GM21576 (cell line): Measurements from ENCODE around the gene TMEM132C.
"Not testable (repeated sequence)": the region's sequence is repeated elsewhere in the genome, so short reads cannot be mapped to it uniquely, and the experiment has no call there.

Source experiments
- ATAC-seq: cut with Tn5 transposase; IDR thresholded peaks from one replicate; pipeline ENCODE4 v1.9.1; 2021; ENCODE audit warnings: mild to moderate bottlenecking, moderate library complexity; ENCODE audit not compliant: unreplicated experiment

Gene TMEM132C

GRCh38 chr12:128463881-128464280 is 196.9 kb downstream of the TMEM132C start:
- no peak for ATAC-seq

DNA sequence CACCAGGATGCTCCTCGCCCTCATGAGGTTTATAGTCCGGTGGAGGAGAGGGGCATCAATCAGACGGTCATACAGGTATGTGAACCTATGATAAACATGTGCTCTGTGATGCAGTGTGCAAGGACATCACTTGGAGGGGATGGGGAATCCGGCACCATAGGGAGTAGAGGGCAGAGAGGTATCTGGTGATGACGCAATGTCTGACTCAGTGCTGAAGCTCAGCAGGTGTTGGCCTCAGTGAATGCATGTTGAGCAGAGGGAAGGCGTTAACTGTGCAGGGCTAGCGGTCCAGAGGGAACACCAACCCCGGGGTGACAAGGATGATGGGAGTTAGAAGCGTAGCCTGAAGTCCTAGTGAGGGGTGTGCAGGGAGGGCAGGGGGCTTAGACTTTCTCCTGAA is 200.9 kb downstream of the TMEM132C start:
- no peak for ATAC-seq

- no peak for ATAC-seq
These were observed 202.0 kb downstream of the TMEM132C start for GRCh38 chr12:128468926-128469325.

DNA sequence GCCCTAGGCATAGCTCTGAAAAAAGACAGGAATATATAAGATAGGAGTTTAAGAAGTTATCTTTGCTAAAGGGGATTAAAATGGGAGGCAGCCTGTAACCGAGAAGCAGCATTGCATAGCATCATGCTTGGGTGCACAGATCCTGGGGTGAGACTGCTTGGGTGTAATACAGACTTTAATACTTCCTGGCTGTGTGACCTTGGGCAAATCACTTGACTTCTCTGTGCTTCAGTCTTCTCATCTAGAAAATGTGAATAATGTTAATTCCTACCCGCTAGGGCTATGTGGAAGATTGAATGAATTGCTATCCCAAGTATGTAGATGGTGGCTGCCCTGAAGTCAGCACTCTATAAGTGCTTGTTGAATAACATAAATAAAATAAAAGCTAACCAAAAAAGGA is 204.5 kb downstream of the TMEM132C start:
- ATAC-seq = no peak

DNA sequence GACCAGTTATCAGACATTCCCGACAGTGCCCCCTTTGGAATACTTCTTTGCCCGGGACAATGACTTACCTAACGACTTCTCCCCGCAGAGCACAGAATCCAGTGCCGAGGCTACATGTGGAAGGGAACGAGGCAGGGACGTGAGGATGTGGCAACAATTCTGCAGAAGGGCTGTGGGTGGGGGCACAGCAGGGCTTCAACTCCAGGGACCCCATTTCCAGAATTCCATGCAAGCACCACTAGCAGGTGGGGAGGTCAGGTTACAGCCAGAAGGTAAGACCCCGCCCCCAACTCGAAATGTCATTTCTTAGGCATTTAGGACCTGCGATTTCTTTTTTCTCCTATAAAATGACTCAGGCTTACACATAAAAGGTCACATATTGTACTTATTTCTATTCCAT is 207.9 kb downstream of the TMEM132C start:
- ATAC-seq = no peak

DNA sequence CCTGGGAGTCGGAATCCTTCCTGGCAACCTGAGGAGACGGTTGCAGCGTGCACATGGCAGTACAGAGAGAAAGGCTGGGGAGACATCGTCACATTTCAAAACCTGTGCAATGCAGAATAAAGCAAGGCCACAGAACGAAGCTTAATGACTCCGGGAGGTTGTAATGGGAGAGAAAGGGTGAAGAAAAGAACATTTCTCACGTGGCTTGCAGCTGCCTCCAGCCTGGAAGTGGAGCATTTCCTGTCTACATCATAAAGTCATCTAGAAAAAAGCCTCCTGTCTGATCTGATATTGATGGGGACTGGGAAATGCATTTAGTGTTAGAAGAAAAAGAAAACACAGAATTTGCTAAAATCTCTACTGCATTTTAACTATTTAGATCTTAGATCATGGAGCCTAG is 209.3 kb downstream of the TMEM132C start:
- ATAC-seq = no peak

DNA sequence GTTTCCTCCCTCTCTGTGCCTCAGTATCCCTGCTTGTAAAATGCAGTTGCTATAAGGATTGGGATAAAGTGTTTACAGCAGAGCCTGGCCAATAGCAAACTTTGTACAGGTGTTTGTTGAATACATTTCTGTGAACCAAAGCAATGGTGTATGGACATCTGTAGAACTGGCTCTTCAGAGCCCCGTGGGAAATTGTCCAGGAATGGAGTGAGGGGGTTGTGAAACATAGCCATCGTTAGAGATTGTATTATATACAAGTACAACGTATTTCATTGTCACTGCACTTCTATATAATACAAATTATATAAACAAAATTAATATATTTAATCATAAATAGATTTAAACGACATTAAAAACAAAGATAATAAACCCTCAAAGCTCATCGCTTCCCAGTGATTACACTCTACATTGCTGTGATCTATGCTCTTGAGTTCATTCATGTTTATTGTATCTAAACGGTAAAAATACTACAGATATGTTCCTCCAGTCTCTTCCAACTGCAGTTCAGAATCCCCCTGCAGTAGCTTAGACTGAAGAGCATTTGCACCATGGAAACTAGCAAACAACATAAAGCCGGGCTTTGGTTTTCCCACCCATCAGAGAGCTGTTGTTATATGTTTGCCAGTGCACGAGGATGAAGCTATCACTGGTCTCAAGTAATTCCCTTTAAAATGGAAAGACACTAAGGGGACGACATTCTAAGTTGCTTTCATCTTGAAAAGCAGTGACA is 216.7 kb downstream of the TMEM132C start:
- no peak for ATAC-seq

GRCh38 chr12:128497376-128497775 is 230.4 kb downstream of the TMEM132C start:
- ATAC-seq = not testable (repeated sequence)

DNA sequence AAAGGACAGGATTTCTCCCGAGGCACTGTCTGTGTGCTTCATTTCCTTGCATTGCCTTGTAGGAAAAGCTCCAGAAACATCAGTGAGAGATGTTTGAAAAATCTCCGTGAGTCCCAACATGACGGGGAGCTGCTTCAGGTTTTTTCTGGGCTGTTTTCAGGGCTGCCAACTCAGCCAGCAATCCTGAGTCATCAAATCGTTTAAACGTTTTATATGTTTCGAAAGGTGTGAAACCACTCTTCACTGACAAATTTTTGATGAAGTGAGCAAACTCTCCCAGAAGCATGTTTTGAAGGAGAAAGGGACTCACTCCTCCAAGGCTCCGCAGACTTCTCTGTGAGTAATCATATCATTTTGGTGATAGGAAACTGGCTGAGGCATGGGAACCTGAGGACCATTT is 240.5 kb downstream of the TMEM132C start:
- no peak for ATAC-seq

GRCh38 chr12:128509170-128509569 is 242.2 kb downstream of the TMEM132C start:
- ATAC-seq = no peak

DNA sequence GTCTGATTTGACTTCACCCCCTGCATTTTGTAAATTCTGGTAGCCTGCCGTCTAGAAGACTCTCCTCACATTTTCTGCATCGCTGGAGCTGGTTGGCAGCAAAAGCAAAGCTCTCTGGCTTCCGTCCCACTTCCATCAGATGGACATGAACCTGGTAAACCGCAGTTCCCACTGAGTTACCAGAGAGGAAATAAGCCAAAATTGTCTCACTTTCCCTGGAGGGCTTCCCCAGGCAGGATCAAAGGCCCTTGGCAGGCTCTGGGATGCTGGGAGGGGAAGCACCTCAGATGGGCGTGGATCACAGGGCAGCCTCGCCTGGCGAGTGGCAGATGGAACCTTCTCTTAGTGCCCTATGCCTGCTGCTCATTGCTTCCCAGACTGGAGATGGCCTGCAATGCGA is 243.5 kb downstream of the TMEM132C start:
- ATAC-seq = no peak

DNA sequence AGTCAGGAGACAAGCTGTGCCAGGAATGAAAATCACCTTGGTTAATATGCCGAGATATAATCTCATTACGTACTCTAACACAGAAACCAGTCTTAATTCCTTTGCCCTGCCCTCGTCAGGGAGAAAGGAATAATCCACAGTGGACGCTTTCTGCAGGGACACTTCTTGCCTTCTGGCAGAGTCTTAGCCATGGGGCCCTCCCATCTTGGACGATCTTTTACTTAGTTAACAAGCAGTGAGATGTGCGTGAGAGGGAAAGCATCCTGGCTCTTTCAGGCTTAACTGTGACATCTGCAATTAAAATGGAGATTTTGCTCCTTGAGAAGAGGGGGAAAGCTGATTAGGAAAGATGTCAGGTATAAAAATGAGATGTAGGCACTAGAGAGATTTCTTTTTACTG is 246.4 kb downstream of the TMEM132C start:
- no peak for ATAC-seq

DNA sequence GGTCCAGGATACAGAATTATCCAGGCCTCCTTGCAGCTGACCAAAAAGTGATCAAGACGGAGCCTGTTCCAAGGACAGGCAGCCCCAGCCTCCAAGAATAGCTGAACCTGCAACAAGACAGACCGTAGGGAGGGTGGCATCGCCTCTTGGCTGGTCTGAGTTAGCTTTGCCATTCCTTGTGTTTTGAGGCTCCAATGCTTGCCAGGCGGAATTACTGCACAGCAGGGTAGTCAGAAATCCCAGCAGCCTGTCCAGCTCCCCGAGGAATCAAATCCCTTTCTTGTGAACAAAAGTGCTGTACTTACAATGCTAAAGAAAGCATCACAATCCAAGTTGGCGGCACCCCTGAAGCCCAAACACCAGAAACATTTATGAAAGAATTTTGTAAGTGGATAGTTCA is 246.9 kb downstream of the TMEM132C start:
- ATAC-seq = no peak

DNA sequence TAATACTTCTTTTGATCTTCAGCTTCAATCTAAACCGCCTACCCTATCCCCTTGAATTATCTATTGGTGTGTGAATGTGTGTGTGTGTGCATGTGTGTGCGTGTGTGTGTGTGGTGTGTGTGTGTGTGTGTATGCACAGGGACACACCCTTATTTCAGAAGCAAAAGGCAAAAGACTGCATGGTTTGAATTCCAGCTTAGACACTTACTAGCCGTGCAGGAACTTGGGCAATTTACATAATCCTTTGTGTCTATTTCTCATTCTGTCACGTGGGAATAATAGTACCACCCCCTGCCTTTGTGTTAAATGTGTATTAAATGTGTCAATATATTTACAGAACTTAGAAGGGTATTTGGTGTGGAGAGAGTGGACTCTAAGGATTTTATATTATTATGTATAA is 251.7 kb downstream of the TMEM132C start:
- ATAC-seq = no peak

GRCh38 chr12:128519426-128519825 is 252.5 kb downstream of the TMEM132C start:
- no peak for ATAC-seq

GRCh38 chr12:128521981-128522380 is 255.0 kb downstream of the TMEM132C start:
- ATAC-seq = no peak

DNA sequence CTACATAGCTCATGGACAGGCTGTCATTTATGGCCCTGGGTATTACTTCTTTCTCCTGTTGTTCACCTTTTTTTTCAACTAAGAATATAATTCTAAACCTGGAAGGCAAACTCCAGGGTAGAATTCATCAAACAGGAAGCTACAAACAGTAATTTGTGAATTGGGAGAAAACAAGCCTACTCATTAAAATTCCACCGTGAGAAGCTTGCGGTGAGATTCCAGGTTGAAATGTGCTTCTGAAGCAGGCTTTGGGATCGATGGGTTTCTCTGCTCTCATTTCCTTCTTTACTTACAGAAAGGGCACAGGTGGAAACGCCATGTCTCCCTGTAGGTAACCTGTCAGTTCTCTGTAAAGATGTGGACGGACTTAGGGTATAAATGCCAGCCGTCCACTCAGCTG is 257.5 kb downstream of the TMEM132C start:
- ATAC-seq = no peak

- ATAC-seq = no peak
These were observed 264.2 kb downstream of the TMEM132C start for GRCh38 chr12:128531170-128531569.

DNA sequence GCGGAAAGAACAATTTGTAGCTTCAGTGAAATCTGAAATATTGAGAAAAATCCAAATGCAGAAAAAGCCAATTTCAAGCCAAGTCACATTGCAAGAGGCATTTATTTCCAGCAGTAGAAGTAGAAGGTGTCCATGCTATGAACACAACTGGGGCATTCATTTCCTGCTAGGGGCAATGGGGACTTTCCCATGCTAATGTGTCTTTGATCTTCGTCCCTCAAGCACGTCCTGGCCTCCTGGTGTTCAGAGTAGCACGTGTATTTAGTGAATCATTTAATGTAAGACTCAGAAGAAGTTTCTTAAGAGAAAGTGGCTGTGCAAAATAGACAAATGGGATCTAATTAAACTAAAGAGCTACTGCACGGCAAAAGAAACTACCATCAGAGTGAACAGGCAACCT is 267.9 kb downstream of the TMEM132C start:
- ATAC-seq = peak; percentile 72

- ATAC-seq = no peak
These were observed 269.8 kb downstream of the TMEM132C start for GRCh38 chr12:128536810-128537209.

DNA sequence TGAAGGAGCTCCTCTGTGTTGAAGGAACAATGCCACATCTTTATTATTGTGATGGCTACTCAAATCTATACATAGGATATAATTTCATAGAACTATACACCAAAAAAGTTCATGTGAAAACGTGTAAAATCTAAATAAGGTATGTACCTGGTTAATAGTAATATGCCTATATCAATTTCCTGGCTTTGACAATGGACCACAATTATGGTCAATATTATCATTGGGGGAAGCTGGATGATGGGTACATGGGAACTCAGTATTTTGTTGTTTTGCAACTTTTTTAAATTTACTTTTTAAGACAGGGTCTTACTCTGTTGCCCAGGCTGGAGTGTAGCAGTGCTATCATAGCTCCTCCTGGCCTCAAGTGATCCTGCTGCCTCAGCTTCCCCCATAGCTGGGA is 270.7 kb downstream of the TMEM132C start:
- ATAC-seq = no peak

DNA sequence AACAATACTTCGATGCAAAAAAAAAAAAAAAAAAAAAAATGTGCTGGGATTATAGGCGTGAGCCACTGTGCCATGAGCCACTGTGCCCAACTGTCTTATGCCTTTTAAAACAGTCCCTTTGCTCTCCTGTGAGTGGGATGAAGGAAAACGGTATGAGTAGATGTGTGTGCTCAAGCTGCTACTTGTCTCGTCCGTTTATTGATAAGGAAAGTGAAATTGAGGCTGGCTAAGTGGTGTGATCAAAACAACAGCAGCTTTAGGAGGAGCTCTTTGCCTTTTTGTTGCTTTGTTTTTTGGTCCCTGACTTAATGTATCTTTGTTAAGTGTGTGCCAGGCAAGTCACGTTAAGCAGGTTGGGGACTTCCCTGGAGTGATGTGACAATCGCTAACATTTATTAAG is 275.9 kb downstream of the TMEM132C start:
- no peak for ATAC-seq

- ATAC-seq = no peak
These were observed 276.5 kb downstream of the TMEM132C start for GRCh38 chr12:128543460-128543859.
